Ovary (tissue), 9 donors: Measurements from ENCODE around the gene GAS2L1. TPM values are rescaled to one million over a fixed set of nuclear protein-coding genes. Genes with fewer than 3 reads are reported as not detected.
A peak's percentile ranks its signal among the peaks of the same experiment; 100 is the strongest.

ENCODE experiments used
- DNase-seq, 5 donors: peaks; one replicate each; pipeline ENCODE4 v3.0.0-alpha.2; 2019 to 2020
- H3K27ac ChIP-seq, 2 donors: fragments of 200-600 bp; one replicate each; pipeline versions ENCODE4 v1.5.1 to v1.8.0; 2019 to 2022
- H3K27me3 ChIP-seq: fragments of 200-600 bp; one replicate; pipeline ENCODE4 v1.8.0; 2022
- H3K36me3 ChIP-seq: fragments of 200-600 bp; sonication (generic); one replicate; pipeline ENCODE4 v1.5.1; 2019
- H3K4me1 ChIP-seq: one replicate; pipeline ENCODE4 v1.8.1; 2013; ENCODE audit warnings: mild to moderate bottlenecking, moderate library complexity; ENCODE audit not compliant: insufficient read depth
- H3K4me3 ChIP-seq: fragments of 200-600 bp; sonication (generic); one replicate; pipeline ENCODE4 v1.5.1; 2017
- H3K9me3 ChIP-seq, 2 donors: fragments of 200-600 bp in 1 of 2; sonication (generic) in 1 of 2; one replicate each; pipeline versions ENCODE4 v1.5.1 to v1.8.1; 2013 to 2019; ENCODE audit warnings: mild to moderate bottlenecking in 1 of 2, moderate library complexity in 1 of 2
- EP300 ChIP-seq: sonication (generic); formaldehyde crosslinking; IDR thresholded peaks from one replicate; pipeline ENCODE4 v1.6.1; 2017; ENCODE audit warnings: antibody characterized with exemption
- POLR2A ChIP-seq: fragments of 450-650 bp; IDR thresholded peaks from one replicate; pipeline ENCODE4 v1.6.1; 2017; ENCODE audit warnings: antibody characterized with exemption, mild to moderate bottlenecking, moderate library complexity
- WGBS, 3 donors: extraction: QIAGEN DNeasy Blood & Tissue Kit in 1 of 3; methylation state at CpG; one replicate each; pipeline versions ENCODE4 v1.1.5 to v1.1.7; 2013 to 2017; 5-methylcytosine and 5-hydroxymethylcytosine counted together
- intact Hi-C, 4 donors: fragments of 100-400 bp; cut with DNase I; formaldehyde crosslinking; loops; one replicate each; pipeline versions ENCODE4 v1.11.0 to v1.15.1; 2022 to 2023
- polyA plus RNA-seq, 2 donors: library from polyadenylated mRNA; stranded (reverse); fragments of 200-250 nt in 1 of 2; fragments of 350-450 nt in 1 of 2; fragmentation: Illumina TruSeq in 1 of 2; extraction: RNeasy Lipid Tissue Mini Kit (QIAGEN cat#74804) in 1 of 2; gene quantifications; one replicate each; pipeline ENCODE4 v1.2.3, GENCODE V29; 2013 to 2014
- total RNA-seq, 7 donors: library from RNA; depleted of rRNA in 2 of 7; stranded (reverse); fragments of >200 nt in 2 of 7; fragmentation: NEBNext Ultra II Directional in 3 of 7; extraction: Animal tissue kit (Norgen Biotek cat#: 25700) in 3 of 7; gene quantifications; one replicate each; pipeline versions ENCODE4 v1.1.0 to v1.2.4, GENCODE V29; 2016 to 2023
- TF ChIP-seq, protein P1 (sequence below), 3 donors: fragments of 450-650 bp in 2 of 3; fragments of 200-600 bp in 1 of 3; IDR thresholded peaks; one replicate each; pipeline versions ENCODE4 v1.5.1 to v1.8.0; 2016 to 2022; ENCODE audit warnings: antibody characterized with exemption in 3 of 3, mild to moderate bottlenecking in 1 of 3
- donor health status: DM: no; HTN: no; CAD: no; lungs with moderate emphysema.
- donor health status: DM: no; HTN: no; CAD: no.
- donor health status: Bipolar disorder and iron deficiency.
- donor health status: DM: yes; HTN: yes; CAD: no.
- donor health status: DM: no; HTN: no; CAD: no.
- donor health status: DM: yes; HTN: yes; CAD: no.

Gene GAS2L1
- total and polyA plus RNA-seq, 9 donors, result 2.1 to 21.0 (median 9.8) TPM

DNA sequence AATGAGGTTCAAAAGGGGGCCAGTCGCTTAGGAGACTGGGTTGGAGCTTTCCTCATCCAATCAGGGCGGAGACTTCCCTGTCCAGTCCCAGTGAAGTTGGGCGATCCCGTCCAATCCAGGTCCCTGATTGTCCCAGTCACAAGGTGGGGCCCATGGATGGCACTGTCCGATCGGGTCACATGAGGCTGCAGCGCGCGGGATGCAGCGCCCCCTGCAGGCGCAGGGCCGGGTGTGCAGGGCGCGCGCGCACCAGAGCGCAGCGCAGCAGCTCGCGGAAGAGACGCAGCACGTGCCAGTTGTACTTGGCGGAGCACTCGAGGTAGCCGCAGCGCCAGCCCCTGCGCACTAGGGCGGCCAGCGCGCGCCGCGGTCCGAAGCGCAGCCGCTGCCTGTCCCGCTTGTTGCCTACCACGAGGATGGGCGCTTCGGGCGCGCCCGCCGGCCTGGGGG is 6.7 kb downstream of the GAS2L1 start:
- peaks cover 16% of the 10 kb centered on the region for H3K4me1 ChIP-seq
- 8 to 18% (median 11%) methylated on average over 17 to 44 of the region's 44 CpGs for WGBS, 3 donors
- no peaks in the 10 kb centered on the region for H3K36me3 ChIP-seq
- no peaks in the 10 kb centered on the region for H3K9me3 ChIP-seq
- no peak for TF ChIP-seq EP300
- TF ChIP-seq, protein P1, sequence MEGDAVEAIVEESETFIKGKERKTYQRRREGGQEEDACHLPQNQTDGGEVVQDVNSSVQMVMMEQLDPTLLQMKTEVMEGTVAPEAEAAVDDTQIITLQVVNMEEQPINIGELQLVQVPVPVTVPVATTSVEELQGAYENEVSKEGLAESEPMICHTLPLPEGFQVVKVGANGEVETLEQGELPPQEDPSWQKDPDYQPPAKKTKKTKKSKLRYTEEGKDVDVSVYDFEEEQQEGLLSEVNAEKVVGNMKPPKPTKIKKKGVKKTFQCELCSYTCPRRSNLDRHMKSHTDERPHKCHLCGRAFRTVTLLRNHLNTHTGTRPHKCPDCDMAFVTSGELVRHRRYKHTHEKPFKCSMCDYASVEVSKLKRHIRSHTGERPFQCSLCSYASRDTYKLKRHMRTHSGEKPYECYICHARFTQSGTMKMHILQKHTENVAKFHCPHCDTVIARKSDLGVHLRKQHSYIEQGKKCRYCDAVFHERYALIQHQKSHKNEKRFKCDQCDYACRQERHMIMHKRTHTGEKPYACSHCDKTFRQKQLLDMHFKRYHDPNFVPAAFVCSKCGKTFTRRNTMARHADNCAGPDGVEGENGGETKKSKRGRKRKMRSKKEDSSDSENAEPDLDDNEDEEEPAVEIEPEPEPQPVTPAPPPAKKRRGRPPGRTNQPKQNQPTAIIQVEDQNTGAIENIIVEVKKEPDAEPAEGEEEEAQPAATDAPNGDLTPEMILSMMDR (IDR thresholded peaks at IDR 0.05), result peak in 2 of 3 donors; percentile 25 to 59
- no peak overlapping the region for H3K27ac ChIP-seq
- no peak overlapping the region for H3K4me3 ChIP-seq
- H3K27me3 ChIP-seq, result no peaks in the 10 kb centered on the region
- peak in 2 of 5 donors; percentile 45 to 54 for DNase-seq
- intact Hi-C loops, result no loop called here

DNA sequence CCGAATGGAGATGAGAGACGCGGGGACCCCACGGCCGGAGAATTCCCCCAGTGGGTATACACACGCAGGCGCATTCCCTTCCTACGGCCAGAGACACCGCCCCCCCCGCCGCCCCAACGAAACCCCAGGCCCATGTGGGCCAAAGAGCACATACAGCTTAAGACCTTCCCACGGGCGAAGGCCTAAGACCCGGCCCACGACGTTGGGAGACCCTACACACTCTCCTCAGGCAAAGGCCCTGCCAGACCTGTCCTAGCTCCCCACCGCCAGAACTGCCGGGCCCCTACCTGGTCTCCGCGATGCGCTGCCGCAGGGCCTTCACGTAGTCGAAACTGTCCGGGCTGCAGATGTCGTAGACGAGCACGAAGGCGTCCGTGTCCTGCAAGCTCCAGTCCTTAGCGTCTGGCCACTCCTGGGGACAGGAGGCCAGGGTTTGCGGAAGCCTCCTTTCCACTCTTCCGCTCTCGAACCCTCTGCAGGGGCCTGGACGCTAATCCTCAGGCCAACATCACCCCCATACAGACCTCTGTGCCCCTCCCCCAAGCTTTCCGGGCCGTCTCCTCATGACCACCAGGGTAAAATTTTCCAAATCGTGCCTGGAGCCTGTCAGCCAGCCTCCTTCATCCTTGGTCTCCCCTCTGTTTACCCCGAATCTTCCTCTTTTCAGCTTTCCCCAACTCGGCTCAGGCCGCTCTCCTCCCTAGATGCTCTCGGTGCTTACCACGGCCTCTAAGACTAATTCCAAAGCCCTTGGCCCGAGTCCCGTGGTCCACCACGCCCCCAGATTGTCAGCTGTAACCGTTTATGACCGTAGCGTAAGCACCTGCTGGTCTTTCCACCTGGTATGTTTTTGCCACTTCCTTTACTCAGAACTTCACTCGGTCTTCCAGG is 7.4 kb downstream of the GAS2L1 start:
- no peak for TF ChIP-seq POLR2A
- TF ChIP-seq, protein P1 (IDR thresholded peaks at IDR 0.05), result no peak
- TF ChIP-seq EP300, result no peak
- intact Hi-C loops, result loop anchor here in 1 of 4 donors (2.0 kb wide), 1 partner anchor 63 kb away; no protein-coding TSS in a partner anchor
- no peaks in the 10 kb centered on the region for H3K36me3 ChIP-seq
- no peaks in the 10 kb centered on the region for H3K9me3 ChIP-seq
- H3K4me3 ChIP-seq, result no peak overlapping the region
- no peaks in the 10 kb centered on the region for H3K27me3 ChIP-seq
- peak in 1 of 5 donors; percentile 36 for DNase-seq
- H3K4me1 ChIP-seq, result peaks cover 13% of the 10 kb centered on the region
- WGBS, 3 donors, result 11 to 14% (median 11%) methylated on average over 47 to 51 of the region's 51 CpGs
- no peak overlapping the region for H3K27ac ChIP-seq

DNA sequence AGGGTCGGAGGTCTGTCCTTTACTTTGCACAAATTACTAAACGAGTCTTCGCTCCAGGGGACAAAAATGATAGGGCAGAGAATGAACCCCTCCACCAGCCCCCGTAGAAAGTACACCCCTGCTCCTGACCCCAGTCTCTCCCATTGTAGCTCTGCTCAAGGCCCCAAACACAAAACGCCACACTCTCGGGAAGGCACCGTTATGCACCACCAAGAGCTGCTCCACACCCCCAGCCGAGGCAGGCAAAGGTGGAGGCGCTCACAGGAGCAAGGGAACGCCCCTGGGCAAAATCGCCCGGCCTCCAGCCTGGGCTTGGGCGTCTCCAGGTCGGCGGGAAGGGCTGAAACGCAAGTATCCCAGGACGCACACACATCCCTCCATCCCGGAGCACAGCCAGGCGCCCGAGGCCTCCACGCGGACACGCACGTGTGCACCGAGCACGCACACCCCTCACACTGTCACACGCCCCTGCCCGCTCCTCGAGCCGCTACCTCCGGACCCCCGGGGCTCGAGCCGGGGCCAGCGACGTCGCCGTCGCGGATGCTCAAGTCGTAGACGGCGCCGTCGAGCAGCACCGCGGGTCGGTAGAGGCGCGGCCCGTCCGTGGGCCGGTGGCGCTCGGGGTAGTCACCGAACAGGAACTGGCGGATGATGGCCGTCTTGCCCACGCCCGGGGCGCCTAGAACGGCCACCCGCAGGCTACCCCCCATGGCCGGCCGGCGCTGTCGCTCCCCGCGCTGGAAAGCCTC is 8.3 kb downstream of the GAS2L1 start:
- no peak for TF ChIP-seq EP300
- TF ChIP-seq, protein P1 (IDR thresholded peaks at IDR 0.05), result no peak
- TF ChIP-seq POLR2A, result no peak
- intact Hi-C loops, result loop anchor here in 1 of 4 donors (2.0 kb wide), 1 partner anchor 62 kb away; no protein-coding TSS in a partner anchor
- H3K4me1 ChIP-seq, result peaks cover 11% of the 10 kb centered on the region
- peak in 1 of 5 donors; percentile 33 for DNase-seq
- 2 to 4% (median 3%) methylated on average over 46 to 69 of the region's 69 CpGs for WGBS, 3 donors
- no peaks in the 10 kb centered on the region for H3K36me3 ChIP-seq
- no peak overlapping the region for H3K4me3 ChIP-seq
- no peaks in the 10 kb centered on the region for H3K27me3 ChIP-seq
- H3K27ac ChIP-seq, result no peak overlapping the region
- H3K9me3 ChIP-seq, result no peaks in the 10 kb centered on the region

DNA sequence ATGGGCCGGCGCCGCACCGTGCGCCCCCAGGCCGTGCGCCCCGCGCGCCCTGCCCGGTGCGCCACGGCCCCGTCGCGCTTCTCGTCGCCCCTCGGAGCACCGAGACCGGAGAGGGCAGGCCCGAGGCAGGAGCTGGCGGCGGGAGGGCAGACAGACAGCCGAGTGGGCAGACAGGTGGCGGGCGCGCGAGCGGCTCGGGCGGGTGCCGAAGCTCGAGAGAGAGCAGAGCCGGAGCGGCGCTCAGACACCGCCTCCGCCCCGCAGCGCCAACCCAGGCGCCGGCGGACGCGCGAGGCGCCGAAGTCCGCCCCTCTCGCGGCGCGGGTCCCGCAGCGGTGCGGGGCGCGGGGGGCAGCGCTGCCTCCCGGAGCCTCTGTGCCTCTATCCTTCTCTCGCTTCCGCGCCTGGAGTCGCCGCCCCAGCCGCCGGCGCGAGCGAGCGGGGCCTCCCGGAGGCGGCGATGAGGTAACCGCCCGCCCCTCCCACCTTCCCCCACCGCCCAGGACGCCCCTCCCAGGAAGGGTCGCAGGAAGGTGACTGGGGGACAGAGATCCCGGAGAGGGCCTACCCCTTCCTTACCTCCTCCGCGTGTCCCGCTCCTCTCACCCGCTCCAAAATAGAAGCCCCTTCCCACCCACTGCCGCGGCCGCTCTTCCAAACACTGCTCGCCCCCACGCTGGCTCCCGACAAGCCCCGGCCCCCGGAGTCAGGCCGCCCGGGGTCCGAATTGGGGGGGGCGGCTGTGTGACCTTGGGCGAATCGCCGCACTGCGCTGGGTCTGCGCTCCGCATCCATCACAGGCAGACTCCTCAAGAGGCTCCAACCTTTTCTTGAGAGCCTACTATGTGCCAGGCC is 9.1 kb downstream of the GAS2L1 start, which contains the start of gene RASL10A:
Gene RASL10A, minus strand, starts transcription at position 412 of the 855 bp plus-strand sequence. CDS start 451 bp downstream, outside the sequence.
- Histone ChIP-seq H3K36me3 (no peaks in the 10 kb centered on the region), H3K27ac (no peak within 1 kb of the TSS), H3K4me3 (peak within 1 kb of the TSS; percentile 7), H3K27me3 (no peaks in the 10 kb centered on the region), H3K9me3 (no peaks in the 10 kb centered on the region), H3K4me1 (peaks cover 11% of the 10 kb centered on the region)
- no peak for TF ChIP-seq EP300
- TF ChIP-seq, protein P1 (IDR thresholded peaks at IDR 0.05), result no peak
- TF ChIP-seq POLR2A, result no peak
- peak in 1 of 5 donors; percentile 38 for DNase-seq
- WGBS, 3 donors, result 1 to 2% (median 1%) methylated on average over 67 to 103 of the region's 103 CpGs
- intact Hi-C loops, result loop anchor here in 1 of 4 donors (2.0 kb wide), 1 partner anchor 61 kb away; no protein-coding TSS in a partner anchor
